K562 (cell line): ENCODE measurements around the gene GUK1. TPM values are rescaled to one million over a fixed set of nuclear protein-coding genes. Genes with fewer than 3 reads are reported as not detected.

Experiments used
- ATF1 ChIP-seq, 2 experiments: fragments of 450-650 bp in 1 of 2; IDR thresholded peaks; 2 replicates each; pipeline ENCODE4 v1.6.1; 2016; ENCODE audit warnings: missing compliant biosample characterization in 1 of 2, missing genetic modification characterization in 1 of 2
- CEBPG ChIP-seq, 3 experiments: fragments of 200-800 bp in 1 of 3; sonication (Bioruptor generic) in 1 of 3; sonication (generic) in 1 of 3; formaldehyde crosslinking in 1 of 3; IDR thresholded peaks in 2 of 3; conservative IDR thresholded peaks in 1 of 3; 2 replicates each; pipeline versions ENCODE4 v1.6.1 to v1.8.0; 2016 to 2022; ENCODE audit warnings: missing compliant biosample characterization in 2 of 3, missing genetic modification characterization in 2 of 3, mild to moderate bottlenecking in 1 of 3, missing genetic modification reagents in 1 of 3
- ELF2 ChIP-seq: fragments of 250-450 bp; sonication (Bioruptor Pico); IDR thresholded peaks from 2 replicates; pipeline ENCODE4 v1.5.0; 2021; ENCODE audit warnings: mild to moderate bottlenecking
- HDAC2 ChIP-seq: fragments of 450-650 bp; IDR thresholded peaks from 2 replicates; pipeline ENCODE4 v1.6.1; 2016; ENCODE audit warnings: mild to moderate bottlenecking
- HEY1 ChIP-seq: fragments of 250-450 bp; sonication (Bioruptor Pico); IDR thresholded peaks from 2 replicates; pipeline ENCODE4 v1.5.0; 2020; ENCODE audit warnings: mild to moderate bottlenecking, moderate library complexity, borderline replicate concordance
- LCOR ChIP-seq: sonication (generic); formaldehyde crosslinking; IDR thresholded peaks from 2 replicates; pipeline ENCODE4 v1.8.0; 2022; ENCODE audit warnings: mild to moderate bottlenecking, missing genetic modification reagents
- NCOA2 ChIP-seq, 2 experiments: fragments of 450-650 bp; IDR thresholded peaks; 2 replicates each; pipeline ENCODE4 v1.6.1; 2018; ENCODE audit warnings: mild to moderate bottlenecking in 2 of 2, moderate library complexity in 1 of 2; ENCODE audit not compliant: partially characterized antibody in 2 of 2
- NR2C1 ChIP-seq, 2 experiments: fragments of 450-650 bp; IDR thresholded peaks; 2 replicates each; pipeline ENCODE4 v1.6.1; 2017; ENCODE audit warnings: mild to moderate bottlenecking in 2 of 2, antibody characterized with exemption in 1 of 2, inconsistent platforms in 1 of 2, missing compliant biosample characterization in 1 of 2, missing genetic modification characterization in 1 of 2
- SPI1 ChIP-seq: IDR thresholded peaks from 2 replicates; pipeline ENCODE4 v1.6.1; 2011; ENCODE audit warnings: low read depth, low read length, control low read depth, borderline replicate concordance
- SREBF2 ChIP-seq: sonication (generic); formaldehyde crosslinking; IDR thresholded peaks from 2 replicates; pipeline ENCODE4 v1.4.0; 2020; ENCODE audit warnings: mild to moderate bottlenecking, missing genetic modification reagents
- UBTF ChIP-seq, 2 experiments: IDR thresholded peaks; 2 replicates each; pipeline ENCODE4 v1.6.1; 2012; ENCODE audit warnings: improper control_type of control experiment in 2 of 2, low read depth in 2 of 2, low read length in 2 of 2, borderline replicate concordance in 1 of 2
- ZNF232 ChIP-seq: sonication (generic); formaldehyde crosslinking; IDR thresholded peaks from 2 replicates; pipeline ENCODE4 v1.8.0; 2022; ENCODE audit warnings: mild to moderate bottlenecking, missing genetic modification reagents
- ZNF277 ChIP-seq: fragments of 250-450 bp; sonication (Bioruptor Pico); IDR thresholded peaks from 2 replicates; pipeline ENCODE4 v1.8.0; 2022; ENCODE audit warnings: inconsistent platforms, mild to moderate bottlenecking, moderate library complexity, borderline replicate concordance
- ZNF41 ChIP-seq: fragments of 250-450 bp; sonication (Bioruptor Pico); conservative IDR thresholded peaks from 2 replicates; pipeline ENCODE4 v1.4.0; 2020; ENCODE audit warnings: mild to moderate bottlenecking
- ZNF644 ChIP-seq: fragments of 200-800 bp; sonication (Bioruptor generic); IDR thresholded peaks from 2 replicates; pipeline ENCODE4 v1.6.1; 2016; ENCODE audit warnings: low read depth, missing genetic modification characterization, missing compliant biosample characterization
- polyA plus RNA-seq, 8 experiments: library from polyadenylated mRNA; depleted of rRNA in 4 of 8; stranded (reverse) in 5 of 8; unstranded in 3 of 8; fragments of >200 nt; fragmentation: Nextera tagmentation in 2 of 8; fragmentation: Illumina TruSeq in 1 of 8; extraction: Ambion mirVana in 2 of 8; extraction: Trizol in 1 of 8; gene quantifications; 2 replicates each; pipeline versions ENCODE4 v1.2.1 to v1.2.3, GENCODE V29; 2011 to 2014; ENCODE audit warnings: inconsistent platforms in 1 of 8, missing spikeins in 1 of 8
- total RNA-seq, 7 experiments: library from RNA; depleted of rRNA in 6 of 7; stranded (reverse); fragments of >200 nt in 6 of 7; fragmentation: Illumina TruSeq in 2 of 7; extraction: Trizol in 2 of 7; gene quantifications; 2 replicates each; pipeline versions ENCODE4 v1.2.1 to v1.2.3, GENCODE V29; 2011 to 2021; ENCODE audit warnings: low replicate concordance in 1 of 7

Gene GUK1
- total and polyA plus RNA-seq, 9 of the 15 experiments (the other 6 are each of a cell fraction or from before 2014, with no cell fraction given): 7.0 to 331 (median 132) TPM

- TF ChIP-seq ZNF277 (CRISPR knock-in tag) (no peak), NCOA2 (IDR thresholded peaks at IDR 0.05; ENCODE audit: partially characterized antibody in 2 of 2) (no peak), NR2C1 (IDR thresholded peaks at IDR 0.05) (no peak), NR2C1 (tag; IDR thresholded peaks at IDR 0.05) (no peak), ZNF644 (tag) (no peak), CEBPG (CRISPR knock-in tag; IDR thresholded peaks at IDR 0.05) (no peak), CEBPG (tag; conservative IDR thresholded peaks at IDR 0.05 in 1 of 2, IDR thresholded peaks at IDR 0.05 in 1 of 2) (no peak), SPI1 (0 out of 2 replicates have a peak, but pooled peaks have one; percentile 6), SREBF2 (no peak), HEY1 (CRISPR knock-in tag) (no peak), ATF1 (CRISPR knock-in tag; IDR thresholded peaks at IDR 0.05) (no peak), ATF1 (tag; IDR thresholded peaks at IDR 0.05) (peak; percentile 37; the same call in 1 of the 2 replicates), HDAC2 (peak; percentile 50; the same call in 1 of the 2 replicates), ZNF232 (CRISPR knock-in tag) (no peak), ELF2 (CRISPR knock-in tag) (no peak), ZNF41 (CRISPR knock-in tag) (no peak), LCOR (CRISPR knock-in tag) (no peak), UBTF (IDR thresholded peaks at IDR 0.05; ENCODE audit: borderline replicate concordance in 1 of 2, low read depth in 2 of 2, low read length in 2 of 2) (no peak)
Observed at GRCh38 chr1:228120857-228121489, 19.1 kb upstream of the GUK1 start (continued).
